ENCODE results near the gene SRPK2. TPM values are rescaled to one million over a fixed set of nuclear protein-coding genes. Genes with fewer than 3 reads are reported as not detected.
"Not testable (repeated sequence)": the region's sequence is repeated elsewhere in the genome, so short reads cannot be mapped to it uniquely, and the experiment has no call there.

SRPK2 gene
- total RNA-seq, 1 experiment from 2014 or later, result 56.9 TPM

GRCh38 chr7:105296491-105296890 is 92.2 kb downstream of the SRPK2 start:
- Histone ChIP-seq H3K27me3 (no peaks in the 10 kb centered on the region), H3K4me3 (no peak overlapping the region), H3K9me3 (no peaks in the 10 kb centered on the region), H3K36me3 (no peaks in the 10 kb centered on the region)
- DNase-seq, result no peak

- Histone ChIP-seq H3K27me3 (no peaks in the 10 kb centered on the region), H3K9me3 (no peaks in the 10 kb centered on the region), H3K4me3 (no peak overlapping the region), H3K36me3 (no peaks in the 10 kb centered on the region)
- no peak for DNase-seq
Observed at GRCh38 chr7:105295596-105296352, 92.9 kb downstream of the SRPK2 start.

- H3K36me3 ChIP-seq, H3K27me3 ChIP-seq, H3K9me3 ChIP-seq, DNase-seq, H3K4me3 ChIP-seq: not testable (repeated sequence)
Observed at GRCh38 chr7:105294482-105294881, 94.2 kb downstream of the SRPK2 start.

- H3K9me3 ChIP-seq, result no peaks in the 10 kb centered on the region
- DNase-seq, result no peak
- no peaks in the 10 kb centered on the region for H3K27me3 ChIP-seq
- no peaks in the 10 kb centered on the region for H3K36me3 ChIP-seq
- no peak overlapping the region for H3K4me3 ChIP-seq
Observed at GRCh38 chr7:105289704-105290103, 99.0 kb downstream of the SRPK2 start.

- no peak for DNase-seq
- no peak overlapping the region for H3K4me3 ChIP-seq
- H3K36me3 ChIP-seq, result no peaks in the 10 kb centered on the region
- no peaks in the 10 kb centered on the region for H3K9me3 ChIP-seq
- no peaks in the 10 kb centered on the region for H3K27me3 ChIP-seq
Observed at GRCh38 chr7:105286441-105286840, 102.3 kb downstream of the SRPK2 start.

GRCh38 chr7:105285118-105285874 is 103.4 kb downstream of the SRPK2 start:
- no peak for DNase-seq
- no peak overlapping the region for H3K4me3 ChIP-seq
- no peaks in the 10 kb centered on the region for H3K27me3 ChIP-seq
- no peaks in the 10 kb centered on the region for H3K36me3 ChIP-seq
- H3K9me3 ChIP-seq, result no peaks in the 10 kb centered on the region

- Histone ChIP-seq H3K4me3 (no peak overlapping the region), H3K36me3 (no peaks in the 10 kb centered on the region), H3K27me3 (no peaks in the 10 kb centered on the region), H3K9me3 (no peaks in the 10 kb centered on the region)
- no peak for DNase-seq
Observed at GRCh38 chr7:105284014-105284413, 104.7 kb downstream of the SRPK2 start.

- no peaks in the 10 kb centered on the region for H3K9me3 ChIP-seq
- no peak for DNase-seq
- no peak overlapping the region for H3K4me3 ChIP-seq
- no peaks in the 10 kb centered on the region for H3K27me3 ChIP-seq
- H3K36me3 ChIP-seq, result no peaks in the 10 kb centered on the region
Observed at GRCh38 chr7:105281966-105282365, 106.8 kb downstream of the SRPK2 start.

GRCh38 chr7:105279688-105280007 is 109.1 kb downstream of the SRPK2 start:
- Histone ChIP-seq H3K27me3 (no peaks in the 10 kb centered on the region), H3K36me3 (no peaks in the 10 kb centered on the region), H3K4me3 (no peak overlapping the region), H3K9me3 (no peaks in the 10 kb centered on the region)
- no peak for DNase-seq

GRCh38 chr7:105278973-105279687 is 109.6 kb downstream of the SRPK2 start:
- Histone ChIP-seq H3K4me3 (no peak overlapping the region), H3K36me3 (no peaks in the 10 kb centered on the region), H3K27me3 (no peaks in the 10 kb centered on the region), H3K9me3 (no peaks in the 10 kb centered on the region)
- DNase-seq, result peak; percentile 5

GRCh38 chr7:105278565-105278964 is 110.2 kb downstream of the SRPK2 start:
- no peaks in the 10 kb centered on the region for H3K9me3 ChIP-seq
- no peaks in the 10 kb centered on the region for H3K27me3 ChIP-seq
- no peak for DNase-seq
- no peaks in the 10 kb centered on the region for H3K36me3 ChIP-seq
- H3K4me3 ChIP-seq, result no peak overlapping the region

- no peaks in the 10 kb centered on the region for H3K27me3 ChIP-seq
- no peaks in the 10 kb centered on the region for H3K9me3 ChIP-seq
- no peak for DNase-seq
- no peaks in the 10 kb centered on the region for H3K36me3 ChIP-seq
- no peak overlapping the region for H3K4me3 ChIP-seq
Observed at GRCh38 chr7:105277341-105277740, 111.4 kb downstream of the SRPK2 start.

GRCh38 chr7:105270117-105270516 is 118.6 kb downstream of the SRPK2 start:
- no peaks in the 10 kb centered on the region for H3K27me3 ChIP-seq
- H3K4me3 ChIP-seq, result peak overlapping the region; percentile 43; the same call in 1 of the 2 replicates
- no peaks in the 10 kb centered on the region for H3K9me3 ChIP-seq
- DNase-seq, result no peak
- H3K36me3 ChIP-seq, result no peaks in the 10 kb centered on the region

GRCh38 chr7:105269397-105269796 is 119.3 kb downstream of the SRPK2 start:
- no peaks in the 10 kb centered on the region for H3K36me3 ChIP-seq
- H3K4me3 ChIP-seq, result peak overlapping the region; percentile 43
- H3K27me3 ChIP-seq, result no peaks in the 10 kb centered on the region
- H3K9me3 ChIP-seq, result no peaks in the 10 kb centered on the region
- DNase-seq, result no peak

- Histone ChIP-seq H3K4me3 (peak overlapping the region; percentile 43), H3K27me3 (no peaks in the 10 kb centered on the region), H3K9me3 (no peaks in the 10 kb centered on the region), H3K36me3 (no peaks in the 10 kb centered on the region)
- DNase-seq, result no peak
Observed at GRCh38 chr7:105268511-105269392, 120.0 kb downstream of the SRPK2 start.

- peak overlapping the region; percentile 43 for H3K4me3 ChIP-seq
- no peaks in the 10 kb centered on the region for H3K9me3 ChIP-seq
- H3K27me3 ChIP-seq, result no peaks in the 10 kb centered on the region
- no peak for DNase-seq
- no peaks in the 10 kb centered on the region for H3K36me3 ChIP-seq
Observed at GRCh38 chr7:105268056-105268455, 120.7 kb downstream of the SRPK2 start.
